Measurements from ENCODE around the gene UBALD1.

DNA sequence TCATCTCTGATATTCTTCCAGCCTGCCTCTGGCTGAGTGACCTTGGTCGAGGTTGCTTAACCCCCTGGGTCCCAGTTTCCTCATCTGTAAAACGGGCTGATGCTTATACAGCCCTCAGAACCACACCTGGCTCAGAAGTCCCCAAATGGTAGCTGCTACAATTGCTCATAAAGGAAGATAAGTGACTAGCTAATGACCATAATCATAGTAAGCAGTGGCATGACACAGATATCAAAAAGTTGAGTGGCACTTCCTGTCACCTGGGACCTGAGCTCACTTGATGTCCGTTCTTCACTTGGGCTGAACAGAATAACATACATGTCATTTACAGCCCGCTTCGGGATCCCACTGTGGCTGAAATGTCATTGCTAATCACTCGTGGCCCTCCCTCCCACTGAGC is 11.7 kb upstream of the UBALD1 start:
- TF ChIP-seq EZH2 (IDR thresholded peaks at IDR 0.05; ENCODE audit: borderline replicate concordance, low read depth, low read length, severe bottlenecking): no peak
- TF ChIP-seq, protein P1, sequence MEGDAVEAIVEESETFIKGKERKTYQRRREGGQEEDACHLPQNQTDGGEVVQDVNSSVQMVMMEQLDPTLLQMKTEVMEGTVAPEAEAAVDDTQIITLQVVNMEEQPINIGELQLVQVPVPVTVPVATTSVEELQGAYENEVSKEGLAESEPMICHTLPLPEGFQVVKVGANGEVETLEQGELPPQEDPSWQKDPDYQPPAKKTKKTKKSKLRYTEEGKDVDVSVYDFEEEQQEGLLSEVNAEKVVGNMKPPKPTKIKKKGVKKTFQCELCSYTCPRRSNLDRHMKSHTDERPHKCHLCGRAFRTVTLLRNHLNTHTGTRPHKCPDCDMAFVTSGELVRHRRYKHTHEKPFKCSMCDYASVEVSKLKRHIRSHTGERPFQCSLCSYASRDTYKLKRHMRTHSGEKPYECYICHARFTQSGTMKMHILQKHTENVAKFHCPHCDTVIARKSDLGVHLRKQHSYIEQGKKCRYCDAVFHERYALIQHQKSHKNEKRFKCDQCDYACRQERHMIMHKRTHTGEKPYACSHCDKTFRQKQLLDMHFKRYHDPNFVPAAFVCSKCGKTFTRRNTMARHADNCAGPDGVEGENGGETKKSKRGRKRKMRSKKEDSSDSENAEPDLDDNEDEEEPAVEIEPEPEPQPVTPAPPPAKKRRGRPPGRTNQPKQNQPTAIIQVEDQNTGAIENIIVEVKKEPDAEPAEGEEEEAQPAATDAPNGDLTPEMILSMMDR (IDR thresholded peaks at IDR 0.05; ENCODE audit: extremely low read depth in 1 of 2, insufficient read depth in 1 of 2, low read depth in 1 of 2, low read length in 2 of 2): no peak
- TF ChIP-seq POLR2AphosphoS5 (IDR thresholded peaks at IDR 0.05; ENCODE audit: insufficient read depth, low read depth, low read length): no peak
- TF ChIP-seq POLR2A (IDR thresholded peaks at IDR 0.05; ENCODE audit: low read depth, low read length): no peak
- TF ChIP-seq JUN (IDR thresholded peaks at IDR 0.05; ENCODE audit: borderline replicate concordance, insufficient read depth, insufficient read length, low read depth): no peak
